ENCODE results near the gene ASF1A. TPM values are rescaled to one million over a fixed set of nuclear protein-coding genes. Genes with fewer than 3 reads are reported as not detected.
A peak's percentile ranks its signal among the peaks of the same experiment; 100 is the strongest.

The ASF1A gene
- total RNA-seq, 2 donors from 2014 or later: 6.3 to 7.8 TPM

DNA sequence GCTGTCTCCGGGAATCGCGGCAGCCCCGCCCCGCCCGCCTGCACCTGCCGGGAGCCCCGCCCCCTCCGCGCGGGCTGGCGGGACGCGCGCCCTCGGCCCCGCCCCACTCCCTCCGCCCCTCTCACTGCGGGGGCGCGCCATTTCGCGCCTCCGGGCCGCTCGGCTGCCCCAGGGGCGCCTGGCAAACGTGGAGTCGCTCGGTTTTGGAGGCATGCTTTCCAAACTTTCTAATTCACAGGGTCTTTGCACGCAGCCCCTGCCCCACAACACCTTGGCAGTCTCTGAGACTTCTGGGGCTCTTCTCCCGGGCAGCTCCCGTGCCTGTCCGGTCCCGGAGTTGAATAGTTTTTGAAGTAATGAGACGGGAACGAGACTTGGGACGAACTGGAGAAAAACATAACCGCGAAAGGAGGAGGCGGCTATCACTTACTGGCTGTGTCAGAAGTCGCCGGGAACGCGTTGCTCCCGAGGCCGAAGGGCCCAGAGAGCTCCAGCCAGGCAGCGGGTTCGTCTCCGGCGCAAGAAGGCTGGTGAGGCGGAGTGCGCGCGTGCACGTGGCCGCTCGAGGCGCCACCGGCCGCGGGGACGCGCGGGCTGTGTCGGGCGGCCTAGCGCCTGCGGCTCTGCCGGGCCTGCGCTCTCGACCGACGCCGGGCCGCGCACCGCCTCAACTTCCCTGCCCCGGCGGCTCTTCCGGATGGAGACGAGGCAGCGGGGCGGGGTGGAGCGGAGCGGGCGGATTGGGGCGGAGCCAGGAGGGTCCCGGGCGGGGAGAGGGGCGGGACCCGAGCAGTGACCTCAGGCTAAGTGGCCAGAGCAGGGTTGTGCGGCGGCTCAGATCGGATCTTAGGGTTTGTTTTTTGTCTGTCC, 40.7 kb downstream of the ASF1A start, which contains the start of gene MCM9:
MCM9 (minus strand) TSS at position 699 of the 870 bp plus-strand sequence. CDS start 3,436 bp downstream, outside the sequence.
- Histone ChIP-seq H3K36me3 (replicated peaks in 1 of 2; ENCODE audit: insufficient read depth in 1 of 2, low read depth in 2 of 2) (peaks cover 0 to 4% of the 10 kb centered on the region in 2 donors), H3K27me3 (no peaks in the 10 kb centered on the region), H3K9me3 (no peaks in the 10 kb centered on the region), H3K4me3 (peak within 1 kb of the TSS; percentile 47 to 58), H3K4me1 (peaks cover 23% of the 10 kb centered on the region), H3K27ac (peak within 1 kb of the TSS; percentile 88 to 98 (median 94))
- DNase-seq: peak; percentile 91 to 94 (median 93)
- TF ChIP-seq, protein P1, sequence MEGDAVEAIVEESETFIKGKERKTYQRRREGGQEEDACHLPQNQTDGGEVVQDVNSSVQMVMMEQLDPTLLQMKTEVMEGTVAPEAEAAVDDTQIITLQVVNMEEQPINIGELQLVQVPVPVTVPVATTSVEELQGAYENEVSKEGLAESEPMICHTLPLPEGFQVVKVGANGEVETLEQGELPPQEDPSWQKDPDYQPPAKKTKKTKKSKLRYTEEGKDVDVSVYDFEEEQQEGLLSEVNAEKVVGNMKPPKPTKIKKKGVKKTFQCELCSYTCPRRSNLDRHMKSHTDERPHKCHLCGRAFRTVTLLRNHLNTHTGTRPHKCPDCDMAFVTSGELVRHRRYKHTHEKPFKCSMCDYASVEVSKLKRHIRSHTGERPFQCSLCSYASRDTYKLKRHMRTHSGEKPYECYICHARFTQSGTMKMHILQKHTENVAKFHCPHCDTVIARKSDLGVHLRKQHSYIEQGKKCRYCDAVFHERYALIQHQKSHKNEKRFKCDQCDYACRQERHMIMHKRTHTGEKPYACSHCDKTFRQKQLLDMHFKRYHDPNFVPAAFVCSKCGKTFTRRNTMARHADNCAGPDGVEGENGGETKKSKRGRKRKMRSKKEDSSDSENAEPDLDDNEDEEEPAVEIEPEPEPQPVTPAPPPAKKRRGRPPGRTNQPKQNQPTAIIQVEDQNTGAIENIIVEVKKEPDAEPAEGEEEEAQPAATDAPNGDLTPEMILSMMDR (IDR thresholded peaks at IDR 0.05): peak in 1 of 7 experiments; percentile 8
- TF ChIP-seq POLR2A (IDR thresholded peaks at IDR 0.05): peak; percentile 64 to 77 (median 72)
- intact Hi-C loops (cut with DNase I): no loop called here
- WGBS, 2 donors: 0% methylated on average over 43 to 78 of the region's 95 CpGs
- peak; percentile 95 for ATAC-seq

GRCh38 chr6:118935331-118935668, 41.3 kb downstream of the ASF1A start:
- intact Hi-C loops (cut with DNase I): no loop called here
- peak overlapping the region in 1 of 2 donors; percentile 58 for H3K4me3 ChIP-seq

GRCh38 chr6:118935978-118936703, 42.2 kb downstream of the ASF1A start:
- Histone ChIP-seq H3K27me3 (no peaks in the 10 kb centered on the region), H3K4me3 (no peak overlapping the region), H3K36me3 (replicated peaks in 1 of 2; ENCODE audit: insufficient read depth in 1 of 2, low read depth in 2 of 2) (peaks cover 0 to 2% of the 10 kb centered on the region in 2 donors), H3K9me3 (no peaks in the 10 kb centered on the region), H3K27ac (peak overlapping the region in 1 of 4 donors; percentile 98), H3K4me1 (peaks cover 23% of the 10 kb centered on the region)
- TF ChIP-seq POLR2A (IDR thresholded peaks at IDR 0.05): no peak
- TF ChIP-seq, protein P1 (IDR thresholded peaks at IDR 0.05): no peak
- DNase-seq (no peak), ATAC-seq (no peak)
- 64 to 65% methylated on average over 3 of the region's 3 CpGs for WGBS, 2 donors
- intact Hi-C loops (cut with DNase I): no loop called here

More at GRCh38 chr6:118935331-118935668, 41.3 kb downstream of the ASF1A start:
- WGBS, 2 donors: 3 to 21% methylated on average over 1 of the region's 1 CpG
- Histone ChIP-seq H3K27me3 (no peaks in the 10 kb centered on the region), H3K36me3 (replicated peaks in 1 of 2; ENCODE audit: insufficient read depth in 1 of 2, low read depth in 2 of 2) (peaks cover 0 to 4% of the 10 kb centered on the region in 2 donors), H3K27ac (peak overlapping the region; percentile 88 to 98 (median 94)), H3K4me1 (peaks cover 23% of the 10 kb centered on the region), H3K9me3 (no peaks in the 10 kb centered on the region)
- DNase-seq (no peak), ATAC-seq (peak; percentile 0)
- TF ChIP-seq, protein P1 (IDR thresholded peaks at IDR 0.05): no peak
- TF ChIP-seq POLR2A (IDR thresholded peaks at IDR 0.05): no peak

- no peak overlapping the region for H3K27ac ChIP-seq
- peaks cover 7% of the 10 kb centered on the region for H3K4me1 ChIP-seq
These were observed 45.7 kb downstream of the ASF1A start for GRCh38 chr6:118939683-118940082.

More at GRCh38 chr6:118939683-118940082, 45.7 kb downstream of the ASF1A start:
- Histone ChIP-seq H3K27me3 (no peaks in the 10 kb centered on the region), H3K36me3 (replicated peaks in 1 of 2; ENCODE audit: insufficient read depth in 1 of 2, low read depth in 2 of 2) (no peaks in the 10 kb centered on the region), H3K9me3 (no peaks in the 10 kb centered on the region), H3K4me3 (no peak overlapping the region)
- 79 to 93% methylated on average over 1 of the region's 1 CpG for WGBS, 2 donors
- ATAC-seq: no peak
- no peak for DNase-seq
- TF ChIP-seq POLR2A (IDR thresholded peaks at IDR 0.05): no peak
- TF ChIP-seq, protein P1 (IDR thresholded peaks at IDR 0.05): no peak
- intact Hi-C loops (cut with DNase I): no loop called here

Measured in body of pancreas (tissue), 4 donors.